GM21360 (cell line): ENCODE measurements around the gene FBXO21.
A peak's percentile ranks its signal among the peaks of the same experiment; 100 is the strongest.

Experiments used
- ATAC-seq: cut with Tn5 transposase; IDR thresholded peaks from one replicate; pipeline ENCODE4 v1.9.1; 2021; ENCODE audit warnings: mild to moderate bottlenecking, moderate library complexity; ENCODE audit not compliant: unreplicated experiment

Gene FBXO21

GRCh38 chr12:117166107-117166506 is 24.2 kb downstream of the FBXO21 start:
- ATAC-seq = no peak

GRCh38 chr12:117165342-117165741 is 24.9 kb downstream of the FBXO21 start:
- ATAC-seq = no peak

- no peak for ATAC-seq
These were observed 27.6 kb downstream of the FBXO21 start for GRCh38 chr12:117162633-117163032.

- no peak for ATAC-seq
These were observed 28.1 kb downstream of the FBXO21 start for GRCh38 chr12:117162167-117162539.

- ATAC-seq = no peak
These were observed 28.7 kb downstream of the FBXO21 start for GRCh38 chr12:117161460-117162166.

GRCh38 chr12:117159674-117160073 is 30.6 kb downstream of the FBXO21 start:
- ATAC-seq = no peak

- no peak for ATAC-seq
These were observed 31.2 kb downstream of the FBXO21 start for GRCh38 chr12:117158911-117159553.

GRCh38 chr12:117158096-117158495 is 32.2 kb downstream of the FBXO21 start:
- no peak for ATAC-seq

- ATAC-seq = peak; percentile 75
These were observed 34.8 kb downstream of the FBXO21 start for GRCh38 chr12:117155278-117156060.

GRCh38 chr12:117152793-117153775 is 37.2 kb downstream of the FBXO21 start:
- ATAC-seq = no peak

- no peak for ATAC-seq
These were observed 38.8 kb downstream of the FBXO21 start for GRCh38 chr12:117151403-117152031.

GRCh38 chr12:117149431-117149830 is 40.8 kb downstream of the FBXO21 start:
- ATAC-seq = no peak

GRCh38 chr12:117148642-117149041 is 41.6 kb downstream of the FBXO21 start:
- ATAC-seq = no peak

GRCh38 chr12:117147639-117148038 is 42.6 kb downstream of the FBXO21 start:
- no peak for ATAC-seq

- ATAC-seq = no peak
These were observed 44.6 kb downstream of the FBXO21 start for GRCh38 chr12:117145597-117146154.

GRCh38 chr12:117144599-117144998 is 45.7 kb downstream of the FBXO21 start:
- ATAC-seq = no peak

- ATAC-seq = no peak
These were observed 47.2 kb downstream of the FBXO21 start for GRCh38 chr12:117143008-117143532.

GRCh38 chr12:117142094-117142493 is 48.2 kb downstream of the FBXO21 start:
- peak; percentile 54 for ATAC-seq

GRCh38 chr12:117141097-117141898 is 49.0 kb downstream of the FBXO21 start:
- no peak for ATAC-seq
